Brain microvascular endothelial cell (primary cell): ENCODE results near the gene BAG3.

Experiments
- DNase-seq: peaks from one replicate; pipeline ENCODE4 v3.0.0-alpha.2; 2020
- H3K27ac ChIP-seq: fragments of 250-450 bp; sonication (Bioruptor Pico); 2 replicates; pipeline ENCODE4 v1.5.1; 2020; ENCODE audit warnings: mild to moderate bottlenecking, moderate library complexity
- H3K27me3 ChIP-seq: fragments of 250-450 bp; sonication (Bioruptor Pico); replicated peaks from 2 replicates; pipeline ENCODE4 v1.5.1; 2020; ENCODE audit warnings: mild to moderate bottlenecking
- H3K36me3 ChIP-seq: fragments of 250-450 bp; sonication (Bioruptor Pico); replicated peaks from 2 replicates; pipeline ENCODE4 v1.5.1; 2020; ENCODE audit warnings: mild to moderate bottlenecking
- H3K4me3 ChIP-seq: 2 replicates; pipeline ENCODE4 v1.5.1; 2011; ENCODE audit warnings: low read depth, mild to moderate bottlenecking, control low read depth, low read length, moderate library complexity
- CTCF ChIP-seq: IDR thresholded peaks from 2 replicates; pipeline ENCODE4 v1.5.1; 2011; ENCODE audit warnings: low read depth, mild to moderate bottlenecking, moderate library complexity, low read length, control low read depth, inconsistent platforms; ENCODE audit errors: missing control alignments
- in situ Hi-C: cut with HindIII; loops from 2 replicates; pipeline ENCODE4 v1.10.0; 2017; ENCODE audit warnings: low sequenced_read_pairs, low pct_ligation_motif_present

BAG3 gene

GRCh38 chr10:119687192-119688032 is 36.2 kb downstream of the BAG3 start:
- Histone ChIP-seq H3K27ac (peak overlapping the region; percentile 82), H3K4me3 (peak overlapping the region; percentile 52), H3K27me3 (no peaks in the 10 kb centered on the region), H3K36me3 (no peaks in the 10 kb centered on the region)
- DNase-seq = no peak
- in situ Hi-C loops = no loop called here
- TF ChIP-seq CTCF = peak; percentile 1

- no peaks in the 10 kb centered on the region for H3K27me3 ChIP-seq
- no peak overlapping the region for H3K4me3 ChIP-seq
- in situ Hi-C loops = no loop called here
- TF ChIP-seq CTCF = no peak
- H3K27ac ChIP-seq = no peak overlapping the region
- H3K36me3 ChIP-seq = no peaks in the 10 kb centered on the region
- DNase-seq = no peak
Measured at GRCh38 chr10:119688033-119688508, 36.9 kb downstream of the BAG3 start.

- no peaks in the 10 kb centered on the region for H3K36me3 ChIP-seq
- in situ Hi-C loops = no loop called here
- no peak for DNase-seq
- H3K4me3 ChIP-seq = no peak overlapping the region
- no peaks in the 10 kb centered on the region for H3K27me3 ChIP-seq
- no peak overlapping the region for H3K27ac ChIP-seq
- no peak for TF ChIP-seq CTCF
Measured at GRCh38 chr10:119689016-119689580, 37.9 kb downstream of the BAG3 start.

- in situ Hi-C loops = no loop called here
- no peak for TF ChIP-seq CTCF
- H3K27ac ChIP-seq = no peak overlapping the region
- no peak for DNase-seq
- H3K36me3 ChIP-seq = no peaks in the 10 kb centered on the region
- H3K27me3 ChIP-seq = no peaks in the 10 kb centered on the region
- no peak overlapping the region for H3K4me3 ChIP-seq
Measured at GRCh38 chr10:119691726-119692125, 40.5 kb downstream of the BAG3 start.

- no peaks in the 10 kb centered on the region for H3K27me3 ChIP-seq
- DNase-seq = no peak
- H3K4me3 ChIP-seq = no peak overlapping the region
- H3K36me3 ChIP-seq = no peaks in the 10 kb centered on the region
- no peak for TF ChIP-seq CTCF
- in situ Hi-C loops = no loop called here
- H3K27ac ChIP-seq = no peak overlapping the region
Measured at GRCh38 chr10:119693262-119693957, 42.2 kb downstream of the BAG3 start.
